Calu3 (cell line): ENCODE measurements around the gene ABCC5. TPM values are rescaled to one million over a fixed set of nuclear protein-coding genes. Genes with fewer than 3 reads are reported as not detected.

Source experiments
- BruUV-seq: library from RNA; stranded (reverse); fragments of 400-500 nt; replicated peaks from 2 replicates; lab custom pipeline; 2021; lab: Mats Ljungman, UMichigan
- CTCF ChIA-PET: fragments of 300-600 bp; sonication (Branson Sonifier 250); formaldehyde crosslinking; loops from one replicate; lab custom pipeline; 2022; ENCODE audit warnings: antibody characterized with exemption; lab: Charles Lee
- DNase-seq: peaks from one replicate; pipeline ENCODE4 v3.0.0; 2022
- H3K27ac Mint-ChIP-seq: one replicate; pipeline ENCODE4 v1.8.0; 2022; ENCODE audit warnings: mixed read lengths; ENCODE audit not compliant: unreplicated experiment
- H3K27me3 Mint-ChIP-seq: one replicate; pipeline ENCODE4 v1.8.0; 2022; ENCODE audit warnings: mixed read lengths; ENCODE audit not compliant: unreplicated experiment
- H3K36me3 Mint-ChIP-seq: one replicate; pipeline ENCODE4 v1.8.0; 2022; ENCODE audit warnings: mild to moderate bottlenecking, moderate library complexity, mixed read lengths; ENCODE audit not compliant: insufficient read depth, unreplicated experiment
- H3K4me1 Mint-ChIP-seq: one replicate; pipeline ENCODE4 v1.8.0; 2022; ENCODE audit warnings: mild to moderate bottlenecking, low read depth, mixed read lengths; ENCODE audit not compliant: unreplicated experiment
- H3K4me3 Mint-ChIP-seq: one replicate; pipeline ENCODE4 v1.8.0; 2022; ENCODE audit warnings: mild to moderate bottlenecking, low read depth, moderate library complexity, mixed read lengths; ENCODE audit not compliant: unreplicated experiment
- H3K9me3 Mint-ChIP-seq: one replicate; pipeline ENCODE4 v1.8.0; 2022; ENCODE audit warnings: low read depth, mixed read lengths; ENCODE audit not compliant: unreplicated experiment
- intact Hi-C: fragments of 100-400 bp; cut with micrococcal nuclease; formaldehyde crosslinking; loops from one replicate; pipeline ENCODE4 v1.10.0; 2022; ENCODE audit not compliant: unreplicated experiment
- total RNA-seq: library from RNA; stranded (reverse); gene quantifications from 2 replicates; pipeline ENCODE4 v1.2.3, GENCODE V29; 2022
- TF ChIP-seq, protein P1 (sequence below): fragments of 200-600 bp; IDR thresholded peaks from one replicate; pipeline ENCODE4 v1.8.0; 2022; ENCODE audit warnings: antibody characterized with exemption; ENCODE audit not compliant: unreplicated experiment

Gene ABCC5
- total RNA-seq, 1 experiment from 2014 or later, result 39.1 TPM

DNA sequence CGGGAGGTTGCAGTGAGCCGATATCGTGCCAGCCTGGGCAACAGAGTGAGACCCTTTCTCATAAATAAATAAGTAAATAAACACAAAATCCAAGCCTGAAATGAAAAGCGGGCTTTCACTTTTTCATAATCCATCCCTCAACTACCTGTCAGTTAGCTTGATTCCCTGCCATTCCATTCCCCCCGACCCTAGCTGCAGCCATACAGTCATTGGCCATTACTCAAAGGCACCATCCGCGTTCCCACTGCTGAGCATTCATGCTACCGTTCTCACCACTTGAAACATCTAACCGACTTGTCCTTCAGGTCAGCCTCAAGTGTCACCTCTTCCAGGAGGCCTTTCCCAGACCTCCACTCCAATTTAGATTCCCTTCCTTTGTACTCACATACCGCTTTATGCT lies 131.9 kb downstream of the ABCC5 start:
- Mint-ChIP-seq H3K9me3 (no peaks in the 10 kb centered on the region), H3K27ac (no peak overlapping the region), H3K4me1 (peaks cover 14% of the 10 kb centered on the region), H3K27me3 (peaks cover 27% of the 10 kb centered on the region), H3K4me3 (peak overlapping the region; percentile 4), H3K36me3 (peaks cover 19% of the 10 kb centered on the region)
- no peak for DNase-seq
- intact Hi-C loops, result no loop called here
- CTCF ChIA-PET, result interaction anchor here (2.0 kb wide), 1 partner anchor 10 kb away, joined by 14 read pairs; no protein-coding TSS in a partner anchor
- BruUV-seq, result no TSS peak
- TF ChIP-seq, protein P1, sequence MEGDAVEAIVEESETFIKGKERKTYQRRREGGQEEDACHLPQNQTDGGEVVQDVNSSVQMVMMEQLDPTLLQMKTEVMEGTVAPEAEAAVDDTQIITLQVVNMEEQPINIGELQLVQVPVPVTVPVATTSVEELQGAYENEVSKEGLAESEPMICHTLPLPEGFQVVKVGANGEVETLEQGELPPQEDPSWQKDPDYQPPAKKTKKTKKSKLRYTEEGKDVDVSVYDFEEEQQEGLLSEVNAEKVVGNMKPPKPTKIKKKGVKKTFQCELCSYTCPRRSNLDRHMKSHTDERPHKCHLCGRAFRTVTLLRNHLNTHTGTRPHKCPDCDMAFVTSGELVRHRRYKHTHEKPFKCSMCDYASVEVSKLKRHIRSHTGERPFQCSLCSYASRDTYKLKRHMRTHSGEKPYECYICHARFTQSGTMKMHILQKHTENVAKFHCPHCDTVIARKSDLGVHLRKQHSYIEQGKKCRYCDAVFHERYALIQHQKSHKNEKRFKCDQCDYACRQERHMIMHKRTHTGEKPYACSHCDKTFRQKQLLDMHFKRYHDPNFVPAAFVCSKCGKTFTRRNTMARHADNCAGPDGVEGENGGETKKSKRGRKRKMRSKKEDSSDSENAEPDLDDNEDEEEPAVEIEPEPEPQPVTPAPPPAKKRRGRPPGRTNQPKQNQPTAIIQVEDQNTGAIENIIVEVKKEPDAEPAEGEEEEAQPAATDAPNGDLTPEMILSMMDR, result no peak

DNA sequence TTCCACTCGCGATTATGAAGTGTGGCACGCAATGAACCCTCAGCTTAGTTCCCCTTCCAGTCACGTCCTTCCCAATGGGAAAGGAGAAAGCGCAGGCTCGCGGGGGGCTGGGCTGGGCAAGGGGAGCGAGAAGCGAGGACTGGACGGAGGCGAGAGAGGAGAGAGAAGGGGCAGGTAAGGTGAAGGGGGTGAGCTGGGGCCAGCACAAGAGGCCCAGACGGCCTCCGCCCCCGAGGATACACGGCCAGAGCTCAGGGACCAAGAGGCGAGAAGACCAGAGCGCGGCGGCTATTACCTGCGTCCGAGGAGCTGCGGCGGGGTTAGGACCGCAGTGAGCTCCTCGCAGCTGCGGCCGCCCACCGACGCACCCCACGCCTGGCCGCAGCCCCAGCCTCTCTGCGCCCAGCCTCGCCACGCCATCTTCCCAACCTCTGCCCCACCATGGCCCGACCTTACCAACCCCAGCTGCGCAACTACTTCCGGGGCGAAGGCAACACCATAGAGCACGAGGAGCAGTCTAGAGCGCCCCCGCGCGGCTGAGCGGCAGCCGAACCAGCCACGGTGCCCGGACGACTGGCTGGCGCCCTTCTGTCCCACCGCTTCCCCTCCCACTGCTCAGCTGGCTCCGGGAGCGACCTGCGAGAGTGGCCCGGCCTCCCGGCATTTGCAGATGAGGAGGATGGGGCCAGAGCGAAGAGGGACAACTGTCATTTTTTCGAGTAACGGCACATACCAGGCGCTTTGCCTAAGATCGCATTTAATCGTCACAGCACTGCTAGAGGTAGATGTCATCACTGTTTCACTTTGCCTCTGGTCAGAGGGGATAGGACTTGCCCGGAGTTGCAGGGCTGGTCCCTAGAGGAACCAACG lies 133.0 kb downstream of the ABCC5 start, which contains the start of gene PARL:
TSS of gene PARL (minus strand) at position 454 of the 870 bp plus-strand sequence. CDS start at position 420, 34 bp downstream.
- peak within 1 kb of the TSS; percentile 99 for H3K4me3 Mint-ChIP-seq

DNA sequence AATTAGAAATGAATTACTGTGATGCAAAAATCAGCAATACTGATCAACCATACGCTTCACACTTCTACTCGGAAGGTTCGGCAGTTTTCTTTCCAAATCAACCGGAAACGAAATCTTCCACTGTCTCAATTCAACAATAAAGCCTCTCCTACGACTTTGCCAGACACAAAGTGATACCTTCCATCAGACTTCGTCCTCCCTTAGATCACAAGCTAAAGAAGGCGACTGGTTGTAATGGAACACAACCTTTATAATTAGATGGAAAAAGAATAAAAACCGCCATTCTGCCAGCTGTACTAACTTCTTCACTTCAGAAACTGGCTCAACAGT lies 133.6 kb downstream of the ABCC5 start:
- peaks cover 19% of the 10 kb centered on the region for H3K36me3 Mint-ChIP-seq
- peak overlapping the region; percentile 89 for H3K27ac Mint-ChIP-seq
- peak overlapping the region; percentile 99 for H3K4me3 Mint-ChIP-seq
- DNase-seq, result no peak
- peaks cover 14% of the 10 kb centered on the region for H3K27me3 Mint-ChIP-seq
- TF ChIP-seq, protein P1, result no peak
- H3K4me1 Mint-ChIP-seq, result peaks cover 14% of the 10 kb centered on the region
- BruUV-seq, result no TSS peak
- no peaks in the 10 kb centered on the region for H3K9me3 Mint-ChIP-seq
- intact Hi-C loops, result loop anchor here (1.0 kb wide), 1 partner anchor 415 kb away; no protein-coding TSS in a partner anchor
- CTCF ChIA-PET, result interaction anchor here (0.7 to 2.0 kb wide), 17 partner anchors 8 to 456 kb away, joined by 3 to 14 read pairs (median 4); partner anchors contain the start of genes ABCC5, CAMK2N2, MAP6D1 and MCF2L2

More for the DNA sequence above, 133.0 kb downstream of the ABCC5 start, which contains the start of gene PARL:
- DNase-seq, result peak; percentile 100
- H3K4me1 Mint-ChIP-seq, result peaks cover 14% of the 10 kb centered on the region
- no TSS peak for BruUV-seq
- intact Hi-C loops, result loop anchor here (1.0 kb wide), 1 partner anchor 415 kb away; no protein-coding TSS in a partner anchor
- peaks cover 19% of the 10 kb centered on the region for H3K27me3 Mint-ChIP-seq
- TF ChIP-seq, protein P1, result peak; percentile 97
- H3K9me3 Mint-ChIP-seq, result no peaks in the 10 kb centered on the region
- H3K36me3 Mint-ChIP-seq, result peaks cover 19% of the 10 kb centered on the region
- CTCF ChIA-PET, result interaction anchor here (0.7 to 2.0 kb wide), 19 partner anchors 8 to 456 kb away, joined by 3 to 14 read pairs (median 4); partner anchors contain the start of genes ABCC5, CAMK2N2, DVL3 and MAP6D1
- peak within 1 kb of the TSS; percentile 89 for H3K27ac Mint-ChIP-seq

DNA sequence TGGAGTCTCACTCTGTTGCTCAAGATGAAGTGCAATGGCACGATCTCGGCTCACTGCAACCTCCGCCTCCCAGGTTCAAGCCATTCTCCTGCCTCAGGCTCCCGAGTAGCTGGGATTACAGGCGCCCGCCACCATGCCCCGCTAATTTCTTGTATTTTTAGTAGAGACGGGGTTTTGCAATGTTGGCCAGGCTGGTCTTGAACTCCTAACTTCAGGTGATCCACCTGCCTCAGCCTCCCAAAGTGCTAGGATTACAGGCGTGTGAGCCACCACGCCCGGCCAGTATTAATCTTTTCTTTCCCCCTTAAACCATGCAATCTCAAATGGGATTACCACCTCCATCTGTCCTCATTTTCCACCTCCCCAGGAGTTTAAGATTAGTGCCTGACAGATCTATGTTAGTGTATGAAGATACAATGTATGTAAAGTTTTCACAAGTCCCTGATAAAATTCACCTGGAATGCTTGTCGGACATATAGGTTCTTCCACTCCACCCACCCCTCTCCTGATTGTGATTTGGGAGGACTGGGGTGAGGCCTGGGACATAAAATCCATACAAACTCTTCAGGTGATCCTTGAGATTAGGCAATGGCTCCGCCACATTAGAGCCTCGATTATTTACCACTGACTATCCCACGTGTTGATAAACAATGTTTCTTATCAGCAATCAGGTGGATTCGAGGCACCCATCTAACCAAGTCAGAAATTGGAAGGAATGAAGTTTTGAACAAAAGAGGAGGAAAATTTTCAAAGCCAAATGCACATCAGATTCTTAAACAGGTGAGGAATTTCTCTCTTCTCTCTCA lies 134.2 kb downstream of the ABCC5 start:
- CTCF ChIA-PET, result interaction anchor here (0.9 to 2.0 kb wide), 12 partner anchors 10 to 404 kb away, joined by 3 to 14 read pairs (median 4); partner anchors contain the start of genes ABCC5, CAMK2N2 and MAP6D1
- peak overlapping the region; percentile 89 for H3K27ac Mint-ChIP-seq
- intact Hi-C loops, result loop anchor here (1.0 kb wide), 1 partner anchor 414 kb away; no protein-coding TSS in a partner anchor
- peaks cover 12% of the 10 kb centered on the region for H3K27me3 Mint-ChIP-seq
- TSS peak; percentile 67 for BruUV-seq
- H3K9me3 Mint-ChIP-seq, result no peaks in the 10 kb centered on the region
- peaks cover 14% of the 10 kb centered on the region for H3K4me1 Mint-ChIP-seq
- H3K4me3 Mint-ChIP-seq, result peak overlapping the region; percentile 99
- H3K36me3 Mint-ChIP-seq, result peaks cover 19% of the 10 kb centered on the region
- TF ChIP-seq, protein P1, result no peak
- DNase-seq, result no peak
